ENCODE results near the gene ZNF385B.

DNA sequence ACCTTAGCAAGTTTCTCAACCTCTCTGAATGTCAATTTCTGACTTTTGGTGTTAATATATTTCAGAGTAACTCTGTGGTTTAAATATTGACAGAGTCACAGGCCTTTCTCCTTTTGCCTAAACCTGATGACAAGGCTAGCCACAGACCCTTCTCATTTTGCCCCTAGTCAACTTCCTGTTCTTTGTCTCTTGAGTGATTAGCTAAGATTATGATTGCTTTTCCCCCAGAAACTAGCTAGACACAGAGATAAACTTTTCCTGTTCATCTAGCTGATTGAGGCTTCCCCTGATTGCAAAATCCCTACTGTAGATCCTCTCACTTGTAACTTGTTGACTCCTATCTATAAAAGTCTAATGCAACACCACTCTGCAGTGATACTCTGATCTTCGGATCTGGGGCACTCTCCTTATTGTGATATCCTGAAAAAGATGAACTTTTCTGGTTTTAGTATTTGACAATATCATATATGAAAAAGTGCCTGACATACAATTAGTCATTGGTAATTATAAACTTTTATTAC lies 241.4 kb downstream of the ZNF385B start:
- no peak for TF ChIP-seq SMAD1 (IDR thresholded peaks at IDR 0.05; ENCODE audit: low read depth, partially characterized antibody)
- TF ChIP-seq FOS (IDR thresholded peaks at IDR 0.05; ENCODE audit: borderline replicate concordance, extremely low read depth, insufficient read length), result no peak
